ENCODE measurements around the gene CD70.
"Not testable (repeated sequence)": the region's sequence is repeated elsewhere in the genome, so short reads cannot be mapped to it uniquely, and the experiment has no call there.

Gene CD70, protein sequence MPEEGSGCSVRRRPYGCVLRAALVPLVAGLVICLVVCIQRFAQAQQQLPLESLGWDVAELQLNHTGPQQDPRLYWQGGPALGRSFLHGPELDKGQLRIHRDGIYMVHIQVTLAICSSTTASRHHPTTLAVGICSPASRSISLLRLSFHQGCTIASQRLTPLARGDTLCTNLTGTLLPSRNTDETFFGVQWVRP

DNA sequence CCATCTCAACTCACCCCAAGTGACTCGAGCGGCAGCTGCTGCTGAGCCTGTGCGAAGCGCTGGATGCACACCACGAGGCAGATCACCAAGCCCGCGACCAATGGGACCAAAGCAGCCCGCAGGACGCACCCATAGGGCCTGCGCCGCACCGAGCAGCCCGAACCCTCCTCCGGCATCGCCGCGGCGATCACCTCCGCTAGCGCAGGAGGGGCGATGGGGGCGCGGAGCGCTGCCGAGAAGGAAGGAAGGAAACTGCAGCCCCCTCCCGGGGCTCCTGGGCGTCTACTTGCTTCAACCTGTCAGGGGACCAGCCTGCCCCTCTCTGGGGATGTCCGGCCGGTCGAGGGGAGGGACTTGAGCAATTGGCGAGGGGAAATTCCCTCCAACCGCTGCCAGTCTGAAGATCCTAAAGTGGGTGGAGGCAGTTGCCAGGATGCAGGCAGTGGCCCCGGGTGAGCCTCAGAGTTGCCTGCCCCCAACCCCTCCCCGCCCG, at the start of gene CD70:
Gene CD70, minus strand, starts transcription at position 324 of the 493 bp plus-strand sequence. Its CDS starts 148 bp downstream, at position 176.
- DNase-seq, result no peak

DNA sequence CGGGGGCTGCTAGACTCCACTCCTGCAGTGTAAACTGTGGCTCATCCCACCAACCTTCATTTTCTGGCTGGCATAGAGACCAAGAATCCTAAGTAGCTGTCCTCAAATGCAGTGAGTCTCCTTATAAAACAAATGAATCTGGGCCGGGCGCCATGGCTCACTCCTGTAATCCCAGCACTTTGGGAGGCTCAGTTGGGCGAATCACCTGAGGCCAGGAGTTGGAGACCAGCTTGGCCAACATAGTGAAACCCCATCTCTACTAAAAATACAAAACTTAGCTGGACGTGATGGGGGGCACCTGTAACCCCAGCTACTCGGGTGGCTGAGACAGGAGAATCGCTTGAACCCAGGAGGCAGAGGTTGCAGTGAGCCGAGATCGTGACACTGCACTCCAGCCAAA, 49.4 kb upstream of the CD70 start:
- not testable (repeated sequence) for DNase-seq

DNA sequence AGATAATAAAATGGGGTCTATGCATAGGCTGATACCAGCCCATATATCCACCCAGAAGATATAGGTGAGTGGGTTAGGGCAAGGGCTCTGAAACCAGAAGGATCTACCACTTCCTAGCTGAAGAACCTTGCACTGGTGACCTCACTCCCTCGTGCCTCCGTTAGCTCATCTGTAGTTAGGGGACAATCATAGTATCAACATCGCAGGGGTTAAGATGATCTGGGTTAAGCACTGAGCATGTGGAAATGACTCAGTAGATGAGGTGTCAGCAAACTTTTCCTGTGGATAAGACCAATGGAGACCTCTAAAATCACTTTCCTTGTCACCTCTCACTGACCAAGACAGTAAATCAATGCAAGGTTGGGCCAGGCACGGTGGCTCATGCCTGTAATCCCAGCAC, 48.5 kb upstream of the CD70 start:
- DNase-seq, result no peak

DNA sequence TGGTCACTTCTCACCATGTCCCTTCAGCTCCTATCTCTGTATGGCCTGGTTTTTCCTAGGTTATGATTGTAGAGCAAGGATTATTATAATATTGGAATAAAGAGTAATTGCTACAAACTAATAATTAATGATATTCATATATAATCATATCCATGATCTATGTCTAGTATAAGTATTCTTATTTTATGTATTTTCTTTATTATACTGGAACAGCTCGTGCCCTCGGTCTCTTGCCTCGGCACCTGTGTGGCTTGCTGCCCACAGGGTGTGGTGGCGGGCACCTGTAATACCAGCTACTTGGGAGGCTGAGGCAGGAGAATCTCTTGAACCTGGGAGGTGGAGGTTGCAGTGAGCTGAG, 42.5 kb upstream of the CD70 start:
- DNase-seq, result not testable (repeated sequence)

DNA sequence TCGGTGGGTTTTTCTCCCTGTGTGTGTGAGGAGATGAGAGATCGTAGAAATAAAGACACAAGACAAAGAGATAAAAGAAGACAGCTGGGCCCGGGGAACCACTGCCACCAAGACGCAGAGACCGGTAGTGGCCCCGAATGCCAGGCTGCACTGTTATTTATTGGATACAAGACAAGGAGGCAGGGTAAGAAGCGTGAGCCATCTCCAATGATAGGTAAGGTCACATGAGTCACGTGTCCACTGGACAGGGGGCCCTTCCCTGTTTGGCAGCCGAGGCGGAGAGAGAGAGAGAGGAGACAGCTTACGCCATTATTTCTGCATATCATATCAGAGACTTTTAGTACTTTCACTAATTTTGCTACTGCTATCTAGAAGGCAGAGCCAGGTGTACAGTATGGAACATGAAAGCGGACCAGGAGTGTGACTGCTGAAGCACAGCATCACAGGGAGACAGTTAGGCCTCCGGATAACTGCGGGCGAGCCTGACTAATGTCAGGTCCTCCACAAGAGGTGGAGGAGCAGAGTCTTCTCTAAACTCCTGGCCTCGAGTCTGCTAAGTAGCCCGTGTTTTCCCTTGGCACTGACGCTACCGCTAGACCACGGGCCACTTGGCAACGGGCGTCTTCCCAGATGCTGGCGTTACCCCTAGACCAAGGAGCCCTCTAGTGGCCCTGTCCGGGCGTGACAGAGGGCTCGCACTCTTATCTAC, 42.0 kb upstream of the CD70 start:
- DNase-seq, result not testable (repeated sequence)

DNA sequence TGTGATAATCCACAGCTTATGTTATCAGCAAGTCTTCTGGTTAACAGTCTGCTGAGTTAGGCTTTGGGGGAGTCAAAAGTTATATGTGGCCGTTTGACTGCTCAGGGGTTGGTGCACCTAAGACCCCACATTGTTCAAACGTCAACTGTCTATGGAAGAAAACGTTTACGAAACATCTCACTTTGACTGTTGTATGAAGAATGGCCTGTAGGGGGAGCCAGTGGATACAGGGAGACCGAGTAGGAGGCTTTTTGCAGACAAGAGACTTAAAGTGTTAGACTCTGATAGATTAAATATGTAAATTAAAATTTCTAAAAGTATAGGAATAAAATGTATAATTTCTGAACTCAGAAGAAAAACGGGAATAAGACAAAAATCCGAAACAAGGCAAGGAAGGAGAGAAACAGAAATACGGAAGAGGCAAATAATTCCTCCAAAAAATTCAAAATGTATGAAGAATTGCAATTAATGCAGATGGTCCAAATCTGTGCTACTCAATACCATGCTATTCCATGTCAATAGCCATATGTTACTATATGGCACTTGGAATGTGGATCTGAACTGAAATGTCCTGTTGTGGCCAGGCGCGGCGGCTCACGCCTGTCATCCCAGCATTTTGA, 41.2 kb upstream of the CD70 start:
- no peak for DNase-seq

DNA sequence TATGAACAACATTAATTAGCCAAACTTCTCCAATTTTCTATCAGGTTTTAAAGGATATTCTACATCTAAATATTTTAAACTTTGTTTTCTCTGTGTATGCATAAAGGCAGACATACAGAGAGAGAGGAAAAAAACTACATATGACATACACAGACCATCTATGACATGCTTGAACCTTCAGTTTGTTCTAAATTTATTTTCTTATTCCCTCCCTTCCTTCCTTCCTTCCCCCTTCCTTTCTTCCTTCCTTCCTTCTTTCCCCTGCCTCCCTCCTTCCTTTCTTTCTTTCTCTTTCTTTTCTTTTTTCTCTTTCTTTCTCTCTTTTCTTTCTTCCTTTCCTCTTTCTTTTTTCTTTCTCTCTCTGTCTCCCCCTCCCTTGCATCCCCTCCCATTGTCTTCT, 35.8 kb upstream of the CD70 start:
- DNase-seq, result no peak

DNA sequence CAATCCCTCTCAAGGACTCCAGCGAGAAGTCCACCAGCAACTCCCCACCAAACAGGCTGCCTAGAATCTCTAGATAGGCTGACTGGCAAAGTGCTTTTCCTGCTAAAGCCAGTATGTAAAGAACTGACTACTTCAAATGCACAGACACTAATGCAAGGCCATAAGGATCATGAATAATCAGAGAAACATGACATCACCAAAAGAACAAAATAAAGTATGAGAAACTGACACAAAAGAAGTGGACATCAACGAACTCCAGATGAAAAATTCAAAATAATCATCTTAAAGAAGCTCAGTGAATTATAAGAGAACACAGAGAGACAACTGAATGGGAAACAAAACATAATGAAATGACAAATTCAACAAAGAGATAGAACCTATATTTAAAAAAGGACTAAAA, 26.4 kb upstream of the CD70 start:
- no peak for DNase-seq

DNA sequence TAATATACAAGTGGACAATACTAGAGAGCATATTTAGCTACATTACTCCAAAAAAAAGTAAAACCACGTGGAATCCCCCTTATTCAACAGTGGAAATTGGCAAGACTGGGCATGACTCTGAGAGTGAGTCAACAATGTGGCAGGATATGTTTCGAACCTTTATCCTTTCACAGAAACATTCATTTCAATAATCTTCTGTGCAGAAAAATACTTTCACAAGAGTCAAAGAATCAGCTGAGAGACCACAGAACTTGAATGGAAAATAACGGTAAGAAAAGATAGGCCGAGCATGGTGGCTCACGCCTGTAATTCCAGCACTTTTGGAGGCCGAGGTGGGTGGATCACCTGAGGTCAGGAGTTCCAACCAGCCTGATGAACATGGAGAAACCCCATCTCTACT, 25.1 kb upstream of the CD70 start:
- no peak for DNase-seq

DNA sequence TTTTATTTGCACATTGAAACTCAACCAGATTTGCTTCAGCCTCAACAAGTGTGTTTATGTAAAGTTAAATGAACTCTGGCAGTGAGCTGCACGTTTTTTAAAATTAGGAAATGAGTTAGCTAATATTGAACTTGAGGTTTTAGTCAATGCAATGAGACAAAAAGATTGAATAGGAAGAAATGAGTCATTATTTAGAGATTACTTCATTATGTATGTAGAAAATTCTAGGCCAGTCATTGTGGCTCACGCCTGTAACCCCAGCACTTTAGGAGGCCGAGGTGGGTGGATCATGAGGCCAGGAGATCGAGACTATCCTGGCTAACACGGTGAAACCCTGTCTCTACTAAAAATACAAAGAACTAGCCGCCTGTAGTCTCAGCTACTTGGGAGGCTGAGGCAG, 22.8 kb upstream of the CD70 start:
- DNase-seq, result no peak

DNA sequence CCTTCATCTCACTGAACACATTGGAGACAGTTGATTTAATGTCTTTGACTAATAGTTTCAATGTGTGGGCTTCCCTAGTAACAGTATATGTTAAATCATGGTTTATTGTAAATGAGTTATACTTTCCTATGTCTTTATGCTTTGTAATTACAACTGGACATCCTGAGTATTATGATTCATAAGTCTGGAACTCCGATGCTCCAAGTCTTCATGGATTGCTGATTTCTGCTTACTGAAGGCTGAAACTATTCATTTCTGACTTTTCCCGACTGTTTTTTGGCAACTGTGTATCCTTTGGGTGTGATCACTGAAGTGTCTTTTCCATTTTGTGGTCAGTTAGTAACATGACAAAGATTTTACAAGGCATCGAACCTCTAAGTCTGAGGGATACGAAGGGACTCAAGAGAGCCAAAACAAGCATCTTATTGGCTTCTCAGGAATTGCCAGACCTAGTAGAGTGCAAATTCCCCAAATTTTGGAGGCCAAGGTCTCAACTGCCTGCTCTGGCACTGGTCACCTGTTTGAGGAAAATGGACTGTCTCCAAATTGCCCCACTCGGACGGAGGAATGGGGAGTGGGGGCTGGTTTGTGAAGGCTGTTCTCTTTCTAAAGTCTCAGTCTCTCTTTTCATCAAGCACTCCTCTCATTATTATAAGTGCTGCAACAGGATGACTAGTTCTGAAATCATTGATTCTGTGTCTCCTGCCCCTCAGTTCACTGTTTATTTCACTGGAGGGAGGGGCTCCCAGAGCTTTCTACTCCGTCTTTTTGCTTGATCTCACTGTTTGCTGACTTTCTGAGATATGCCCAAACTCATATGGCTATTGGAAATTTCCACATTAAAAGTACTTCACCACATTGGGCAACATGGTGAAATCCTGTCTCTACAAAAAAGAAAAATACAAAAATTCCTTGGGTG, 20.2 kb upstream of the CD70 start:
- no peak for DNase-seq

DNA sequence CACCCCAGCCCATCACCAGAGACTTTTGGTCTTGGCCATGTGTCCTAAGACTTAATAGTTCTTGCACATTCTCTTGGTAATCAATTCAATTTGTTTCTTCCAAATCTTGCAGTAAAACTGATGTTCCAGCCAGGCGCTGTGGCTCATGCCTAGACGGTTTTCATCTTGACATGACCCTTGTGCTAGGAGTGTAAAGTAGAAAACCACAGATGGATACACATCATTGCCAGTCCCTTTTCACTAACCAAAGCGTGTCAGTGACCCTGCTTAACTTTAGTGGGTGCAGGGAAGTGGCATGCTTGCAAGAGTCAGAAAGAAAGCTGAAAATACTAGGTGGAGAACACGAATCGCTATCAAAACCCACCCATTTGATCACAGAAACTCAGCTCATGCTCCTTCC, 18.0 kb upstream of the CD70 start:
- no peak for DNase-seq

DNA sequence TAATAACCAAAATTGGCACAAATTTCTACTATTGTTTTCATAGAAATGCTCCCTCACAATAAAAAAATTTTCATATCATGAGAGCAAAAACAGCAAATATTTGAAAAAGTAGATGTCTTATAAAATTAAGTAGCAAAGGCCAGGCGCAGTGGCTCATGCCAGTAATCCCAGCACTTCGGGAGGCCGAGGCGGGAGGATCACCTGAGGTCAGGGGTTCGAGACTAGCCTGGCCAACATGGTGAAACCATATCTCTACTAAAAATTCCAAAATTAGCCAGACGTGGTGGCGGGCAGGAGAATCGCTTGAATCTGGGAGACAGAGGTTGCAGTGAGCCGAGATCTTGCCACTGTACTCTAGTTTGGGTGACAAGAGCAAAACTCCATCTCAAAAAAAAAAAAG, 17.2 kb upstream of the CD70 start:
- DNase-seq, result not testable (repeated sequence)

DNA sequence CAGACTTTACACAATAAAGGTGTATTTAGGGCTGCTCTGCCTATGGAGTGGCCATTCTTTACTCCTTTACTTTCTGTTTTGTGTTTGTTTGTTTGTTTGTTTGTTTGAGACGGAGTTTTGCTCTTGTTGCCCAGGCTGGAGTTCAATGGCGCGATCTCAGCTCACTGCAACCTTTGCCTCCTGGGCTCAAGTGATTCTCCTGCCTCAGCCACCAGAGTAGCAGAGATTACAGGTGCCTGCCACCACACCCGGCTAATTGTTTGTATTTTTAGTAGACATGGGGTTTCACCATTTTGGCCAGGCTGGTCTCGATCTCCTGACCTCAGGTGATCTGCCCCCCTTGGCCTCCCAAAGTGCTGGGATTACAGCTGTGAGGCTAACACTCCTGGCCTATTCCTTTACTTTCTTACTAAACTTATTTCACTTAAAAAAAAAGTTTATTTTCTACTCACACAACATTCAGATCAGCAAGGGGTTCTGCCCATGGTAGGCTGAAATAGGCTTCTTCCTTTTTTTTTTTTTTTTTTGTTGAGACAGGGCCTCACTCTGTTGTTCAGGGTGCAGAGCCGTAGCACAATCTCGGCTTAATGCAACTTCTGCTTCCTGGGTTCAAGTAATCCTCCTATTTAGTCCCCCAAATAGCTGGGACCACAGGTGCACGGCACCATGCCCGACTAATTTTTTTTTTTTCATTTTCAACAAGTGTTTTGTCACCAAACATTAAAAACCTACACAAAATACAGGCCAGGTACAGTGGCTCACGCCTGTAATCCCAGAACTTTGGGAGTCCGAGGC, 15.5 kb upstream of the CD70 start:
- not testable (repeated sequence) for DNase-seq

DNA sequence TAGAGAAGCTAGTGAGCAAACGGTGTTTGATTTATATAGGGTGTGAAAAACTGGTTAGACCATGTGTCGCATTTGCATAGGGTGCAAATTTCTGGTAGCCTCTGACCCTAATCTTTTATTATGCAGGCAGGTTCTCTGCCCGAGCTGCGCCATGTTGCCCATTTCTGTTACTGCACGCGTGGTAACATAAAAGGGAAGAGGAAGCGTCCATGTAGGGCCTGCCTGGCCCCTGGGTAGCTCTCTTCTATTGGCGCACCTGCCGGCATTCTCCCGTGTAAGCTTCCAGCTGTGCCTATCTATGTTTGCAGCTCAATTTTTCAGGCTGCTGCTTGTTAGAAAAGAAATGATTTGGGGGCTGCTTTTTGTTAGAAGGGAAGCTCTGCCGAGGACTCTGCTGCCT, 14.0 kb upstream of the CD70 start:
- no peak for DNase-seq

DNA sequence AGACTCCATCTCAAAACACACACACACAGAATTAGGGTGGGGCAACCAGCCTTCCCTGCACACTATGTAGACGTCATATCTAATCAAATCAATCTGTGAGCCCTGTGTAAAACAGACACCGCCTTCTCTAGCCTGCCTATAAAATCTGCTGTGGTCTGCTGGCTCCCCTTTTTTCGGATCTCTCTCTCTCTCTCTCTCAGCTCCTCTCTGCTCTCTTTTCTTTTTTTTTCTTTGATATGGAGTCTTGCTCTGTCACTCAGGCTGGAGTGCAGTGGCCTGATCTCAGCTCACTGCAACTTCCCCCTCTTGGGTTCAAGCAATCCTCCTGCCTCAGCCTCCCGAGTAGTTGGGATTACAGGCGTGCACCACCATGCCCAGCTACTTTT, 11.8 kb upstream of the CD70 start:
- no peak for DNase-seq

DNA sequence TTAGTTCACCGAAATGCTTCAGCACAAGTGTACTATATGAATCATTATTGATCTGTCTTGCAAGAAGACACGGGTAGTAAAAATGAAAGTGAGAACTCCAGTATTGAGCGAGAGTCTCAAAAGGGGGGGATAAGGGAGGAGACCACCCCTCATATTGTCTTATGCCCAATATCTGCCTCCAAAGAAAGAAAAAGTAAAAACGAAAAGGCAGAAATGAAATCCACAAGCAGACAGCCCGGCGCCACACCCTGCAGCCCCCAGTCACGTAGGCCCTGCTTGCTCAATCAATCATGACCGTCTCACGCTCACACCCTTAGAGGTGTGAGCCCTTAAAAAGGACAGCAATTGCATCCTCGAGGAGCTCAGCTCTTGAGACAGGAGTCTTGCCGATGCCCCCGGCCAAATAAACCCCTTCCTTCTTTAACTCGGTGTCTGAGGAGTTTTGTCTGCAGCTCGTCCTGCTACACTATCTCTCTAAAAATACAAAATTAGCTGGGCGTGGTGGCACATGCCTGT, 10.6 kb upstream of the CD70 start:
- not testable (repeated sequence) for DNase-seq

DNA sequence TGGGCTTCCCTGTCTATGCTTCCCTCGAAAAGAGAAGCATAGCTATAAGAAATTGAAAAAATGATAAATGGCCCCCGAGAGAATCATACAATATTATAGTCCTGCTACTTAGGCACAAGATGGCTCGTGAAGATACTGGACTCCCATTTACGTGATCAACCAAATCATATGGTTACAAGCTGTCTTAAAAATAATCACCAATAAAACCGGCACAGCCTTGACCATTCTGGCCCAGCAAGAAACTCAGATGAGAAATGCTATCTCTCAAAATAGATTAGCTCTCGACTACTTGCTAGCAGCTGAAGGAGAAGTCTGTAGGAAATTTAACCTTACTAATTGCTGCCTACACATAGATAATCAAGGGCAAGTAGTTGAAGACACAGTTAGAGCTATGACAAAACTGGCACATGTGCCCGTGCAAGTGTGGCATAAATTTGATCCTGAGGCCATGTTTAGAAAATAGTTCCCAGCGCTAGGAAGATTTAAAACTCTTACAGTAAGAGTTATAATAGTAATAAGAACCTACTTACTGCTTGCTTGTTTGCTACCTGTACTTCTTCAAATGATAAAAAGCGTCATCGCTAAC, 10.1 kb upstream of the CD70 start:
- not testable (repeated sequence) for DNase-seq

DNA sequence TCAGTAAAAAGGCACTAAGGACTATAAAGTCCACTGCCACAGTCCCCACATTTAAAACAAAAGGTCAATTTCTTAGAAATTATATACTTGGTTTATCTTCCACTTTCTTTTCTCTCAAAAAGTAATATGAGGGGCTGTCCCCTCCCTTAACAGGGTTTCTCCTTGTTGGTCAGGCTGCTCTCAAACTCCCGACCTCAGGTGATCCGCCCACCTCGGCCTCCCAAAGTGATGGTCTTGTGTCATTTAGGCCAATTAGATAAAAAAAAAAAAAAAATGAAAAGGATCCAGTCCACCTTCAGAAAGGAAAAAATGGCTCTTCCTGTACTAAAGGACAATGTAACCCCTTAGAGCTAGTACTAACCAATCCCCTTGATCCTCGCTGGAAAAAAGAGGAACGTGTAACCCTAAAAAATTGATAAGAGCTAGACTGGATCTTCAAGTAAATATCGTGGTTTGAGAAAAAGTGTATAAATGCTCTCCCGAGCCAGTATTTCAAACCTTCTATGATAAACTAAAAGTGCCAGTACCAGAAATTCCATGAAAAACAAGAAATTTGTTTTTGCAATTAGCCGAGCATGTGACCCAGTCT, 9.0 kb upstream of the CD70 start:
- DNase-seq, result no peak

DNA sequence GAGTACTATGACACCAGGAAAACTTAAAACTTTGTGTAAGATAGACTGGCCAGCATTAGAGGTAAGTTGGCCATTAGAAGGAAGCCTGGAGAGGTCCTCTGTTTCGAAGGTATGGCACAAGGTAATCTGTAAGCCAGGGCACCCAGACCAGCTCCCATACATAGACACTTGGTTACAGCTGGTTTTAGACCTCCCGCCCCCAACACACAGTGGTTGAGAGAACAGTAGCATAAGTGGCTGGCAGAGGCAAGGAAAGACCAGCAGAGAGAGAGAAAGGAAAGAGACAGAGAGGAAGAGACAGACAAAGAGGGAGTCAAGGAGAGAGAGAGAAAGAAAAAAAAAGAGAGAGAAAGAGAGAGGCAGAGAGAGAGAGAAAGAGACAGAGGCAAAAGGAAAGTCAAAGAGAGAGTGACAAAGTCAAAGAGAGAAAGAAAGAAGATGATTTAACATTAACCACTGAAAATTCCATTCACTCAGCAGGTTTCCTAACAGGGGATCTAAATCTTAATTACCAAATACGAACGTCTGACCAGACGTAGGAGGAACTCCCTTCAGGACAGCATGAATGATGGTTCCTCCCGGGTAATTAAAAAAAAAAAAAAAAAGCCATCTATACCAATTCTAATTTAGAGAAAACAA, 7.4 kb upstream of the CD70 start:
- DNase-seq, result not testable (repeated sequence)
